GM23338 (cell line): ENCODE data around the gene SCLT1. TPM values are rescaled to one million over a fixed set of nuclear protein-coding genes. Genes with fewer than 3 reads are reported as not detected.

Experiments
- ATAC-seq: fragments of 200-7000 bp; cut with Tn5 transposase; 3 replicates; pipeline ENCODE4 v1.9.1; 2020
- DNase-seq: peaks from one replicate; pipeline ENCODE4 v3.0.0-alpha.2; 2015; ENCODE audit warnings: low spot score
- H2AFZ ChIP-seq: fragments of 200-600 bp; sonication (generic); 2 replicates; pipeline ENCODE4 v1.8.0; 2016; ENCODE audit warnings: antibody characterized with exemption, mild to moderate bottlenecking, moderate library complexity
- H3F3A ChIP-seq: fragments of 200-600 bp; sonication (generic); replicated peaks from 2 replicates; pipeline ENCODE4 v1.8.0; 2017; ENCODE audit warnings: antibody characterized with exemption, mixed run types, low read depth
- H3K27ac ChIP-seq: fragments of 200-600 bp; sonication (generic); 2 replicates; pipeline ENCODE4 v1.6.1; 2016; ENCODE audit warnings: low read depth
- H3K27me3 ChIP-seq: fragments of 200-600 bp; sonication (generic); 2 replicates; pipeline ENCODE4 v1.8.0; 2016; ENCODE audit warnings: mild to moderate bottlenecking, mixed run types, moderate library complexity; ENCODE audit not compliant: insufficient read depth
- H3K36me3 ChIP-seq: fragments of 200-600 bp; sonication (generic); 2 replicates; pipeline ENCODE4 v1.8.0; 2016; ENCODE audit warnings: mild to moderate bottlenecking; ENCODE audit not compliant: insufficient read depth
- H3K4me1 ChIP-seq: fragments of 200-600 bp; sonication (generic); 2 replicates; pipeline ENCODE4 v1.8.0; 2016; ENCODE audit warnings: mild to moderate bottlenecking, moderate library complexity; ENCODE audit not compliant: insufficient read depth
- H3K4me2 ChIP-seq: fragments of 200-600 bp; sonication (generic); 2 replicates; pipeline ENCODE4 v1.7.1; 2017; ENCODE audit warnings: mixed run types
- H3K4me3 ChIP-seq: fragments of 200-600 bp; sonication (generic); 2 replicates; pipeline ENCODE4 v1.6.1; 2016; ENCODE audit warnings: mixed run types
- H3K79me2 ChIP-seq: fragments of 200-600 bp; sonication (generic); replicated peaks from 2 replicates; pipeline ENCODE4 v1.8.0; 2017; ENCODE audit warnings: mild to moderate bottlenecking; ENCODE audit not compliant: insufficient read depth
- H3K9me2 ChIP-seq: fragments of 200-600 bp; sonication (generic); 2 replicates; pipeline ENCODE4 v1.8.0; 2017; ENCODE audit not compliant: insufficient read depth
- H4K20me1 ChIP-seq: fragments of 200-600 bp; sonication (generic); replicated peaks from 2 replicates; pipeline ENCODE4 v1.8.0; 2017; ENCODE audit warnings: mild to moderate bottlenecking; ENCODE audit not compliant: insufficient read depth
- H3K27ac Mint-ChIP-seq: 2 replicates; pipeline ENCODE4 v1.8.0; 2020; ENCODE audit warnings: inconsistent platforms, mild to moderate bottlenecking, moderate library complexity, mixed read lengths
- H3K27me3 Mint-ChIP-seq: 3 replicates; pipeline ENCODE4 v1.8.0; 2022; ENCODE audit warnings: low read depth, mild to moderate bottlenecking, moderate library complexity, mixed read lengths, inconsistent platforms; ENCODE audit not compliant: insufficient read depth, poor library complexity
- H3K36me3 Mint-ChIP-seq: 3 replicates; pipeline ENCODE4 v1.8.0; 2021; ENCODE audit warnings: low read depth, mild to moderate bottlenecking, inconsistent platforms, moderate library complexity, mixed read lengths
- H3K4me1 Mint-ChIP-seq: 3 replicates; pipeline ENCODE4 v1.8.0; 2020; ENCODE audit warnings: mild to moderate bottlenecking, inconsistent platforms, mixed read lengths
- H3K4me3 Mint-ChIP-seq: 3 replicates; pipeline ENCODE4 v1.8.0; 2021; ENCODE audit warnings: moderate library complexity, mild to moderate bottlenecking, inconsistent platforms, mixed read lengths
- H3K9me3 Mint-ChIP-seq: 3 replicates; pipeline ENCODE4 v1.8.0; 2020; ENCODE audit warnings: moderate library complexity, mild to moderate bottlenecking, inconsistent platforms, mixed read lengths
- CREB1 ChIP-seq: fragments of 250-450 bp; sonication (Bioruptor Pico); IDR thresholded peaks from 2 replicates; pipeline ENCODE4 v1.5.0; 2020; ENCODE audit warnings: low read depth, mild to moderate bottlenecking, moderate library complexity
- CTCF ChIP-seq, 2 experiments: fragments of 200-600 bp in 1 of 2; sonication (generic) in 1 of 2; conservative IDR thresholded peaks; 2 replicates each; pipeline versions ENCODE4 v1.5.1 to v1.6.1; 2016 to 2017; ENCODE audit warnings: antibody characterized with exemption in 2 of 2, low read depth in 2 of 2, mild to moderate bottlenecking in 2 of 2, moderate library complexity in 1 of 2
- EZH2 ChIP-seq: fragments of 200-600 bp; sonication (generic); IDR thresholded peaks from one replicate; pipeline ENCODE4 v1.8.0; 2017; ENCODE audit warnings: antibody characterized with exemption, mild to moderate bottlenecking, low read depth; ENCODE audit not compliant: unreplicated experiment
- EZH2phosphoT487 ChIP-seq: fragments of 200-600 bp; sonication (generic); IDR thresholded peaks from one replicate; pipeline ENCODE4 v1.8.1; 2018; ENCODE audit warnings: antibody characterized with exemption; ENCODE audit not compliant: unreplicated experiment
- JUNB ChIP-seq: IDR thresholded peaks from one replicate; pipeline ENCODE4 v1.6.1; 2016; ENCODE audit warnings: antibody characterized with exemption; ENCODE audit not compliant: unreplicated experiment
- NANOG ChIP-seq: IDR thresholded peaks from 2 replicates; pipeline ENCODE4 v1.6.1; 2016; ENCODE audit warnings: antibody characterized with exemption, borderline replicate concordance
- POLR2AphosphoS5 ChIP-seq: IDR thresholded peaks from 2 replicates; pipeline ENCODE4 v1.6.1; 2016; ENCODE audit warnings: antibody characterized with exemption, low read depth
- ZNF114 ChIP-seq: fragments of 250-450 bp; sonication (Bioruptor Pico); IDR thresholded peaks from 2 replicates; pipeline ENCODE4 v1.5.0; 2020; ENCODE audit warnings: mild to moderate bottlenecking, moderate library complexity
- ZNF462 ChIP-seq: fragments of 250-450 bp; sonication (Bioruptor Pico); IDR thresholded peaks from 2 replicates; pipeline ENCODE4 v1.5.0; 2020; ENCODE audit warnings: mild to moderate bottlenecking, moderate library complexity
- polyA plus RNA-seq: library from polyadenylated mRNA; unstranded; fragments of >200 nt; fragmentation: Nextera tagmentation; extraction: Ambion mirVana; gene quantifications from 2 replicates; pipeline ENCODE4 v1.2.1, GENCODE V29; 2016
- total RNA-seq: library from RNA; depleted of rRNA; stranded (reverse); fragments of >200 nt; shearing (Covaris generic); gene quantifications from 2 replicates; pipeline ENCODE4 v1.2.3, GENCODE V29; 2014

SCLT1 gene
- total and polyA plus RNA-seq, 2 experiments from 2014 or later = 18.5 to 18.9 TPM

DNA sequence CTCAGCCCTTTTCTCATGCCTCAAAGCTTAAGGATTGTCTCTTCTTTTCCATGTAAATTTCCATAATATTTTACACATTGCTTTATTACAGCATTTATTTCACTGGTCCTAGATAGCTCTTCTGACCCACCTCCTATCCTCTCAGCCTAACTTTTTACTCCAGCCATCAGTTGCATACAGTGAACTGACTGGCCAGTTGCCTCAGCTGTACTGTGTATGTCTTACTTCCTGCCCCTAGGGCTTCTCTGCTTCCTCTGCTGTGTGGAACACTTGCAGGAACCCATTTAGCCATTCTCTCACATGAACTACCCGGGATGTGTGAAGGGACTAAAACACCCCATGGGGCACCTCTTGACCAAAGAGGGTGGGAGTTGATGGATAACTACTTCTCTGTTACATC is 20.6 kb upstream of the SCLT1 start (continued):
- no peak for TF ChIP-seq ZNF462 (CRISPR knock-in tag)
- TF ChIP-seq ZNF114 (CRISPR knock-in tag) = no peak
- TF ChIP-seq POLR2AphosphoS5 = no peak
- TF ChIP-seq NANOG = no peak
- TF ChIP-seq EZH2 = no peak

DNA sequence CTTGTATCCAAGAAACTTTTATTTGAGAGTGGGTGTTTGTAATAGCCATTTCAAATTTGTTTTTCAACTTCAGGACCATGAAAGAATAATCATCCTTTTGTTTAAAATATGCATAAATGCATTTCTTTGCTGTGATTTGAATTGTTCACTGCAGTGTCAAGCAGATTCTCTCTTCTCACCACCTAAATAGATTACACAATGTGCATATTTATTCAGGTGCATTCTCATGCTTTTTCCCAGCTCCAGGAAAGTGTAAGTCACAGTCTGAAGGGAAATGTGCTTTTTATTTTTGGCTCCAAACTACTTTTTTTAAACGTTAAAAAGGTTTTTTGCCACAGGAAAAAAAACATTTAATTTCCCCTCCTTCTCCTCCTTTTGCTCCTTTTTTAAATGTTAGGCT is 20.1 kb upstream of the SCLT1 start:
- H2AFZ ChIP-seq = no peak overlapping the region
- H3F3A ChIP-seq = no peaks in the 10 kb centered on the region
- ATAC-seq = no peak
- H3K27me3 Mint-ChIP-seq = no peaks in the 10 kb centered on the region
- no peak overlapping the region for H3K4me3 Mint-ChIP-seq
- H3K9me3 Mint-ChIP-seq = no peaks in the 10 kb centered on the region
- no peak overlapping the region for H3K27ac ChIP-seq
- no peaks in the 10 kb centered on the region for H3K79me2 ChIP-seq
- peak overlapping the region; percentile 57; the same call in 1 of the 2 replicates for H3K27ac Mint-ChIP-seq
- no peak overlapping the region for H3K4me2 ChIP-seq
- no peaks in the 10 kb centered on the region for H3K36me3 ChIP-seq
- H3K9me2 ChIP-seq = peaks cover 18% of the 10 kb centered on the region
- no peaks in the 10 kb centered on the region for H3K36me3 Mint-ChIP-seq
- peaks cover 19% of the 10 kb centered on the region for H3K4me1 Mint-ChIP-seq
- peaks cover 13% of the 10 kb centered on the region; the same call in 1 of the 2 replicates for H3K4me1 ChIP-seq
- H3K27me3 ChIP-seq = no peaks in the 10 kb centered on the region
- H4K20me1 ChIP-seq = no peaks in the 10 kb centered on the region
- no peak for DNase-seq
- no peak overlapping the region for H3K4me3 ChIP-seq
- TF ChIP-seq CREB1 (CRISPR knock-in tag) (no peak), JUNB (no peak), POLR2AphosphoS5 (no peak), CTCF (conservative IDR thresholded peaks at IDR 0.05; ENCODE audit: low read depth in 2 of 2) (no peak), ZNF462 (CRISPR knock-in tag) (no peak), EZH2phosphoT487 (no peak)
